Fibroblast of lung (primary cell): ENCODE measurements around the gene POLE3.

ENCODE experiments used
- CTCF ChIP-seq, 2 donors: IDR thresholded peaks in 1 of 2; conservative IDR thresholded peaks in 1 of 2; 1 replicate in 1 of 2; 2 replicates in 1 of 2; pipeline ENCODE4 v1.5.1; 2011 to 2012; ENCODE audit warnings: low read length in 2 of 2, control low read depth in 1 of 2, inconsistent platforms in 1 of 2, low read depth in 1 of 2, mild to moderate bottlenecking in 1 of 2
- EZH2 ChIP-seq: IDR thresholded peaks from 2 replicates; pipeline ENCODE4 v1.5.1; 2012; ENCODE audit warnings: low read length, control low read depth, mild to moderate bottlenecking; ENCODE audit errors: missing control alignments

DNA sequence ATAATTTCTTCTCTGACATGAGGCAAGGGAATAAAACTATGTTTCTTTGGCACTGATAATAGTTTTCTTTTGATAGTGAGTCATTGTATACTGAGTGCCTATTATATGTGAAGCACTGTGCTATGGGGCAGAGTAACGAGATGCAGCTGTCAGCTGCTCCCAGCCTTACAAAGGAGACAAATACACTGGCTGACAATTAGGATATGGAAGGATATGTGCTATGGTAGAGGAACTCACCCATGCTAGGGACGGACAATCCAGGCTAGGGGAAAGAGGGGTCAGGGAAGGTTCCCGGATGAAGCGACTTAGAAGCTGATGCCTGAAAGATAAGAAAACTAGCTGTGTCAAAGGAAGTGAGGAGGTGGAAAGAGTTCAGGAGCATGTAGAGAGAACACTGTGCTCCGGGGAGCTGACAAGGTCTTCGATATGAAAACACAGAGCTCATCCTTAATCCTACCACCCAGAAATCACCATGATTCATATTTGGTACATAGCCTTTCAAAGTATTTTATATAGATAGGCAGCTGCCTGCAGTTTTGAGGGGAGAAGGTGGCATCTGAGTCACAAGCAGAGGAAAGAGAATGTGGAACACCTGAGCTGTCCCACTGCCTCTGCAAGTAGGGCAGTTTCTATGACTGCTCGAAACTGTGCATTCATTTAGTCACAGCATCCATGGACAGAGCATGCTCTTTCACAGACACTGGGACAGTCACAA lies 49.0 kb downstream of the POLE3 start:
- TF ChIP-seq CTCF (conservative IDR thresholded peaks at IDR 0.05 in 1 of 2, IDR thresholded peaks at IDR 0.05 in 1 of 2; ENCODE audit: low read depth in 1 of 2, low read length in 2 of 2) (no peak), EZH2 (no peak)
